NOMO-1 (cell line): Measurements from ENCODE around the gene WDFY1.

Source experiments
- DNase-seq, 2 experiments: peaks; one replicate each; lab custom pipeline; 2025; ENCODE audit not compliant: unreplicated experiment in 2 of 2; lab: John Stamatoyannopoulos, UW

Gene WDFY1

DNA sequence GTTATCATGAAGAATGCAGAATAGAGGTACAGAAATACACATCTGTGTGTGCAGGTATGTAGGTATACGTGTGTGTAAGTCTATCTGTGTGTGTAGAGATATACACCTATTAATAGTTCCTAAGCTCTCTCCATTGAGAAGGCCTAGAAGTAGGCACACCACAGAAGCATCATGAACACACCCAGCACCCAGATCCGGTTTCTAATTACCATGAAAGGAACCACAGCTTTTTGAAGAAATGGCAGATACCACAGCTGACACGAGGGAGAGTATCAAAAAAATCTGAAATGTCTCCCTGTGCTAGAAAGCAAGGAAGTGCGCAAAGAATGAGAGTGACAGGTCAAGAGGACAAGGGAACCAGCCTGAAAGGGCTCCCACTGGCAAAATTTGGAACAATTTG lies 80.0 kb downstream of the WDFY1 start:
- no peak for DNase-seq

DNA sequence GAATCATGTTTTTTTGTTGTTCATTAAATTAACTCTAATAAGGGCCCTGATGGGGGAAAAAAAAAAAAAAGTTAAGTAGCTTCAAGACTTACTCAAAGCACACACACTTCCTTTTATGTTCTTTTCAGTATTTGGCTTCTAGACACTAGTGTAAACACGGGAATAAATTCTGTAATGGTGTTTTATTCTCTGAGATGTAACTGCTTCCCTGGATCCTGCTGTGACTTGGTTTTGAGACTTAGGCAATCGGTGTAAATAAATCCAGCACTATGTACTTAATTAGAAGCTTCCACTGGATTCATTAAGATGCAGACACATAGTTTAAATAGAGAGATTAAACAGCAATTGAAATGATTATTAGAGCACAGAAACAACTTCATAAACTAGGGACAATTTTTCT lies 81.6 kb downstream of the WDFY1 start:
- no peak for DNase-seq

DNA sequence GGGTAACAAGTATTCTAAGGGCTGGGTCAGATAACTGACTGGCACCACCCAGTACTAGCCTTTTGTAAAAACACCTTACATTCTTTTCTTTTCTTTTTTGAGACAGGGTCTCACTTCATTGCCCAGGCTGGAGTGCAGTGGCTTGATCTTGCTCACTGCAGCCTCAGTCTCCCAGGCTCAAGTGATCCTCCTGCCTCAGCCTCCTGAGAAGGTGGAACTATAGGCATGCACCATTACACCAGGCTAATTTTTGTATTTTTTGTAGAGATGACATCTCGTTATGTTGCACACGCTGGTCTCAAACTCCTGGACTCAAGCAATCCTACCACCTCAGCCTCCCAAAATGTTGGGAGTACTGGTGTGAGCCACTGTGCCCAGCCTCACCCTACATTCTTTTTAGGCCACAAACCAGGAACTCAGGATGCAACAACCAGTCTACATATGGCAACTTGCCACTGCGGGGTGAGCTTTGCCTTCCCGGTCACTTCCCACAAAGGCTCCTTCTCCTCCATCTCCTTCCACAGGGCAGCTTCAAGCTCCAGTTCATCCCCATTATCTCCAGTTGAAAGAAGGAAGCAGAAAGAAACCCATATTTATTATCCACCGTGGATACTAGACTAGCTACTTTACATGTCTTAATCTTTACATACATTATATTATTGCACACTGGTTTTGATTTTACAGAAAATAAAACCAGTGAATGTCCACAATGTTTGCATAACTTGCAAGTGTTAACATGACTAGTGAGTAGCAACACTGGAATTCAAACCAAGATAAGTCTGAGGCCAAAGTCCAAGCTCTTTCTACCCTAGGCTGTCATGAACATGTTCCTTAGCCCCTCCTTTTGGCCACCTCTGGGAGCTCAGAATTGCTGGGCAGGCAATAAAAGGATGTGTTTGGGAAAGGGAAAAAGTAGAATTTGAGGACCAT lies 84.1 kb downstream of the WDFY1 start:
- peak in 1 of 2 experiments; percentile 18 for DNase-seq

DNA sequence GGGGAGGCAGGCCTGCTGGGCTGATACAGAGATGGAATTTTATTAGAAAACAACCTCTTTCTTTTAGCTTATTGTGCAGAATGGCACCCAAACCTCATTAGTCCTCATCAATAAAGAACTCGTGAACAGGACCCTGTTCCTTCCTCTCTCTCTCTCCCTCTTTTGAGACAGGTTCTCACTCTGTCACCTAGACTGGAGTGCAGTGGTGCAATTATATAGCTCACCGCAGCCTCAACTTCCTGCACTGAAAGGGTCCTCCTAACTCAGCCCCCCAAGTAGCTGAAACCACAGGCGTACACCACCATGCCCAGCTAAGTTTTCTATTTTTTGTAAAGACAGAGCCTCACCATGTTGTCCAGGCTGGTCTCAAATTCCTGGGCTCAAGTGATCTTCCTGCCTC lies 86.1 kb downstream of the WDFY1 start:
- DNase-seq = no peak

DNA sequence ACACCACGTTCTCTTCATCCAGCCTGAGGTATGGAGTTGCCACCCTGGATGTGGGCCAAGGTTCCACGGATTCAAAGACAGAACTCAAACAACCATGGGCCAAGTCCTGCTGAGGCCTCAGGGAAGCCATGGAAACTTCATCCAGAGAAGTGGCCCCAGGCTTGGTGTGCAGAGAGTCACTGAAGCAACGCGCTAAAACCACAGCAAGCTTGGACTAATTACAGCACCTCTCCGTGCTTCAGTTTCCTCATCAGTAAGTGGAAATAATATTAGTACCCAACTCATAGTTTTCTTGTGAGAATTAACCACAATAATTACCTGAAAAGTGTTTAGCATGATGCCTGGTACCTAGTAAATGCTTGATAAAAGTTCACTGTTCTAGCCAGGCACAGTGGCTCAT lies 88.6 kb downstream of the WDFY1 start:
- peak; percentile 9 to 51 for DNase-seq

DNA sequence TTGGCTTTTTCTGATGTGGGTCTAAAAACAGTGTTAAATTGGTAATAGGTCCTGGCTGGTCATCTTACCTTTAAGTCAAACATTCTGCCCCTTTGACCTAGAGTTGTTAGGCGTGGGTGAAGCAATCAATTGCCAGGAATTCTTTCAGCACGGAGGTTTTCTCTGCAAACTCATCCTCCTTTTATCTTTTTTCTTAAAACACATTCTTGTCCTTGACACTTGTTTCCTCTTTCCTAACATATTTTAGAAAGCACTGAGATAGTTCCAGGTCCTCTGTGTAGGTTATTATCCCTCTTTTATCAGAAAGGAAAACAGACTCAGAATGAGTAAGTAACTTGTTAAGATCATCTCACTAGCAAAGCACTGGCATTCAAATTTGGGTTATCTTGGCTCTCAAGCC lies 89.1 kb downstream of the WDFY1 start:
- DNase-seq = no peak

DNA sequence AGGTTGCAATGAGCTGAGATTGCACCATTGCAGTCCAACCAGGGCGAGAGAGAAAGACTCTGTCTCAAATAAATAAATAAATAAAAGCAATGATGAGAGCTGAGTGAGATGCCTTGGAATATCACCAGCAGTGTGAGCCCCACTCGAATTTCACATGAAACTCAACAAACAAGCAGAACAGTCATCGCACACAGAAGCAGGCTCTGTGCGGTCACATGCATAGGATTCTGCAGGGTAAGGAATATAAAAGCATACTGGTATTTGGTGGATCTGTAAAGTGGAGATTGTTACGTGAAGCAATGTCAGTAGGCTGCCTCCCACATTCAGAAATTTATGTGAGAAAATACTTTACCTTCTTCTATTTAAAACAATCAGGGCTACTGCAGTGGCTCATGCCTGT lies 89.7 kb downstream of the WDFY1 start:
- no peak for DNase-seq

DNA sequence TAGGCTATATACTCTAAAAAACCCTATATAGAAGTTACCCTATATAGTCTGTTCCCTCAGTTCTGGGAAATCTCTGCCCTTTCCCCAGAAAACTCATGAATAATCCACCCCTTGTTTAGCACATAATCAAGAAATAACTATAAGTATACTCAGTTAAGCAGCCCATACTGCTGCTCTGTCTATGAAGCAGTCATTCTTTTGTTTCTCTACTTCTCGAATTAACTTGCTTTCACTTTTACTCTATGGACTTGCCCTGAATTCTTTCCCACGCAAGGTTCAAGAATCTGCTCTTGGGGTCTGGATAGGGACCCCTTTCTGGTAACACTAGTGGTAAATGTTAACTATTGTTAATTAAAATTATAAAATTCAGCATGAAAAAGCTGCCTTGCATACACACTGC lies 90.4 kb downstream of the WDFY1 start:
- no peak for DNase-seq

DNA sequence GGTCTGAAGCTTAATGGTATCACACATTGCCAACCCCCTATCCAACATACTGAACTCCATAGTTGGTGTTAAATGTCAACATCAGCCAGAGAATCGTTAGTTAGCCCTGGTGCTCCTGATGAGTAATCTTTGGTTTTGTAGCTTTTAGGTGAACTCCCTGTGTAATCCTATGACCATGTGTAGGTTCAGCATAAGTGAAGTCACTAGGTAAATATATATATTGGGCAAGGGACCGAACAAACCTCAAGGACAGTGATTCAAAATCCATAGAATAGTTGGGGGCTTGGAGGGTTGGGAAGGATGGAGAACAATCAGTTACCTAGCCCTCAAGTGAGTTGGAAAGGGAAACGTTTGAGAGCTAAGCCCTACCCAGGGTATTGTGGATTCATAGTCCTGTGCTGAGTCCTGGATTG lies 91.7 kb downstream of the WDFY1 start:
- no peak for DNase-seq

DNA sequence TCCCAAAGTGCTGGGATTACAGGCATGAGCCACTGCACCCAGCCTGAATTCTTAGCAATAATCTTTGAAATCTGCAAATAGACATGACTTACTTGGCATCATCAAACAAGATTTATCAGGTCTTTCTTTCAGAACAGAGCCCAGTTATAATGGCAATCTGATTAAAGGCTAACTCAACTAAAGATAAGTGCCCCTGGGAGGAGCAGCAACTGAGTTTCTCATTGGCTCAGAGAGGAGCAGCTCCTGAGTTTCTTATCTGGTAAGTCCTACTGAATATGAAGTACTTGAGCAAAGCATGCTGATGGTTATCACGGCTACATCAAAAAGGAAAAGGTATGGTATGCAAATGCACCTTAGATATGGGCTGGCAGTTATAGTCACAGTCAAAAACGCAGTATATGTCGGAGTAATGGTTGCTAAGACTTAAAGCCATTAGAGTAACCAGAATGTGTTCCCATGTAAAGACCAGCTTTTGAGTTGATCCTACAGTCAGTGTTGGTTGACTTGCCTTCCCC lies 92.8 kb downstream of the WDFY1 start:
- DNase-seq = no peak

DNA sequence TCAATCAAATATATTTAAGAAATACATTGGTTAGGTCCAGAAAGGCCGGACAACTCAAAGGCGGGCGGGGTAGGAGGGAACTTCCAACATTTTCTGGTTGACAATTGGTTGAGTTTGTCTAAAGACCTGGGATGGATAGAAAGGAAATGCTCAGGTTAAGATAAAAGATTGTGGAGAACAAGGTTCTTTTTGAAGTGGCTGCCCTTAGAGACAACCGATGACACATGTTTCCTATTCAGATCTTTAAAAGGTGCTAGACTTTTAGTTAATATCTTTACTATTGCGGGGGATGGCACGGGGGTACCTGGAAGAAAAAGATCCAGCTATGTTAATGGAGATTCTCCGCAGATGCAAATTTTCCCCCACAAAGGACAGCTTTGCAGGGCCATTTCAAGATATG lies 97.7 kb downstream of the WDFY1 start:
- no peak for DNase-seq

DNA sequence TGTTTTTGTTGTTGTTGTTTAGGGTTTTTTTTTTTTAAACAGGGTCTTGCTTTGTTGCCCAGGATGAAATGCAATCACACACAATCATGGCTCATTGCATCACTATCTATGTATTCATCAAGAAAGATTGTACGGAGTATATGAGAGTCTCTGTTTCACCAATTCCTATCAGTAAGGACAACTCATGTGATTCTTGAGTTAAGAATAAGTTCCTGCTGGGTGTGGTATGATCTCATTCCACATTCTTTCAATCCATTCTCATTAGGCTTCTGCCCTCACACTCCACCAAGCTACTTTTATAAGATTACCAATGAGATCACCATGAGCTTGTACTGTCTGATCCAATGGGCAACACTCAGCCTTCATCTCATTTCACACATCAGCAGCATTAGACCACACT lies 98.6 kb downstream of the WDFY1 start:
- no peak for DNase-seq

DNA sequence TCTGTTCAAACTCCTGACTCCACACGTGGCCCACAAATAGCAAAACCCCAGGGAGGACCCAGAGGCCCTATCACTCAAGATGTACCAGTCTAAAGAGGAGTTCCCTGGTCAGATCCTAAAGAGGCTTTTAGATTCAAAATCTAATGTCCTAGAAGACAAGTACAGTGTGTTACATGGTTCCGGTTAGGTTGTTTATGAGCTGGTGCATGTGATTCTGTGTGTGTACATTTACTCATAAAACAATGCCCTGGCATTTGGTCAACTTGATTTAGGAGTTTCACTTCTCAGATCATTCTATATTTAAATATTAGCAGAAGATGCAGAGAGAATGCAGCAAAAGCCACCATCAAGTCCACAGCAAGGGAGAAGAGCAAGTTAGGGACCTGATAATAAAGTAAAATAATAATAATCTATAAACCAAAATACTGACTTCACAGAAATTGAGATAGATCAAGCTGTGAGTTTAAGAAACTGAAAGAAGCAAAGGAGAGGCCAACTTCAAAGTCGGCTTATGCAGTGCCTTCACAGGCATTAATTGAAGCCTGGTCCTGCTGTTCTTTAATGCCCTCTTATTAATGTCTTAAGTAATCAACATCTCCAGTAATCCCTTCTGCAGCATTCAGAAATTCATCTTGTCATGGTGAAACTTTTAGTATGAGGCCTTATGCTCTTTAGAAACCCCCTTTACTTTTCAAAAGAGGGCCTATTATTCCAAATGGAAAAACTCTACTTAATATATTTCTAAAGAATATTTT lies 103.5 kb downstream of the WDFY1 start:
- peak; percentile 14 to 82 for DNase-seq

DNA sequence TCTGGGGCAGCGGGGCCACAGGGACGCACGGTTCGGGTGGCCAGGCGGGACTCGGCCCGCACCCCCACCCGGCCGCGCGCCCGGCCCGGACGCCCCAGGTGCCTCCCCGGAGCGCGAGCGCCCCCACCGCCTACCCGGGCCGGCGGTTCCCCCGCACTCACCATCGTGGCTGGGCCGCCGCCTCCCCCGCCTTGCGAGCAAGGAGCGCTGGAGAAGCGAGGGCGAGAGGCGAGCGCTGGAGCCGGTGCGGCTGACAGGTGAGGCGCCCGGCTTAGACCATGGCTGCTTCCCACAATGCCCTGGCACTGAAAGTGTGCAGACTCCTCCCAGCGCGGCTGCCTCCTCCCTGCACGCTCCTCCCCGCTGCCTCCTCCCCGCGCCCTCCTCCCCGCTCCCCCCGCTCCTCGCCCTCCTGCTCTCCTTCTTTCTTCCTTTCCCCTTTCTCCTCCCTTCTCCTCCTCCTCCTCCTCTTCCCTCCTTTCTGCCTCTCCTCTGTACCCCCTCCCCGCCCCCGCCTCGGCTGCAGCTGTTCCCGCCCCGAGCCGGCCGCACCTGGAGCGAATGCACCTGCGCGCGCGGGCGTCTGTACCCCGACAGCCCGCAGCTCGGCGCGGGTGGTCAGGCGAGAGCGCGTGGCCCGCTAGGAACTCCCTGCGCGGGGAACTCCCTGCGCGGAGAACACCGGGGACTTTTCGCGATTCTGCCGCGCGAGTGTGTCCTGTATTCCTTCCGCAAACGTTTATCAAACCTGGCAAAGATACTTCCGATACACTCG lies 107.7 kb downstream of the WDFY1 start, which contains the start of gene AP1S3:
AP1S3 (minus strand) TSS at position 296 of the 775 bp plus-strand sequence; CDS start at position 164, 132 bp downstream.
- peak; percentile 66 to 71 for DNase-seq

DNA sequence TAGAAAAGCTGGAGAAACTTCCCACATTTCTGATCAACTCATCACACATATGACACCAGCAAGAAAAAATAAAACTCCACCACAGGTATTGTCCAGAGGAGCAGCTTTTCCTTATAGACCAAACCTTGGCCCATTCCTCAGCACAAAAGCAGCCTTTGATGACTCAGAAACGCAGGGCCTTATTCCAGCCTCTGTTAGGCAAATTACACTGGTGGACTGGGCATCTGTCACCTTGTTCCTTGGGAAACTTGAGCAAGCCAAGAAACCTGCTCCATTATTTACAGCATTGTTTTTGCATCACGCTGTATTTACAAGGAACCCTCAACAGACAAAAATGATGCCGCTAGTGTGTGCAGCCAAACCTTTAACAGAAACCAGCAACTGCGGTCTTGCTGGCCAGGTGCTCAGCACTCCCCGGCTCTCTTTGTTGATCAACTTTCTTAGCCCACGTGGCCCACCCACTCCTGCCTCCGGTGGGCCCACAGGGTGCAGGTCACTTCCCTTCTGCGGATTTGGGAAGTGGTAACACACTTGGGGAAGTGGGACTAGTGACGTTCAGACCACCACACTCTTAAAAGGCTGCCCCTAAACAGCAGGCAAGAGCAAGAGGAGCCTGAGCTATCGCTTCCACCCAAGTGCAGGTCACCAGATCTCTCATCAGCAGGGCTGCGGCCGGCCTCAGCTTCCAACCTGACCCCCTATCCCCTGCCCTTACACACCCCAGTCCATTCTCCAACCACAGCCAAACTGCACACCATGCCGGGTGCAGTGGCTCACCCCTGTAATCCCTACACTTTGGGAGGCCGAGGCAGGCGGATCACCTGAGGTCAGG lies 109.2 kb downstream of the WDFY1 start:
- DNase-seq = peak; percentile 75 to 92

DNA sequence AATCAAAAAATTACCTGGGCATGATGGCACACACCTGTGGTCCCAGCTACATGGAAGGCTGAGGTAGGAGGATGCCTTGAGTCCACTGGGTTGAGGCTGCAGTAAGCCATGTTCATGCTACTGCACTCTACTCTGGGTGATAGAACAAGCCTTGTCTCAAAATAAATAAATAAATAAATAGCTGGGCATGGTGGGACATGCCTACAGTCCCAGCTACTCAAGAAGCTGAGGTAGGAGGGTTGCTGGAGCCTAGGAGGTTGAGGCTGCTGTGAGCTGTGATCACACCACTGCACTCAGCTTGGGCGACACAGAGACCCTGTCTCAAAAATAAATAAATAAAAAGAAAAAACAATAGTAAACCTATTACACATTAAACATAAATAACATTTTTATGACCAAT lies 110.7 kb downstream of the WDFY1 start:
- no peak for DNase-seq

DNA sequence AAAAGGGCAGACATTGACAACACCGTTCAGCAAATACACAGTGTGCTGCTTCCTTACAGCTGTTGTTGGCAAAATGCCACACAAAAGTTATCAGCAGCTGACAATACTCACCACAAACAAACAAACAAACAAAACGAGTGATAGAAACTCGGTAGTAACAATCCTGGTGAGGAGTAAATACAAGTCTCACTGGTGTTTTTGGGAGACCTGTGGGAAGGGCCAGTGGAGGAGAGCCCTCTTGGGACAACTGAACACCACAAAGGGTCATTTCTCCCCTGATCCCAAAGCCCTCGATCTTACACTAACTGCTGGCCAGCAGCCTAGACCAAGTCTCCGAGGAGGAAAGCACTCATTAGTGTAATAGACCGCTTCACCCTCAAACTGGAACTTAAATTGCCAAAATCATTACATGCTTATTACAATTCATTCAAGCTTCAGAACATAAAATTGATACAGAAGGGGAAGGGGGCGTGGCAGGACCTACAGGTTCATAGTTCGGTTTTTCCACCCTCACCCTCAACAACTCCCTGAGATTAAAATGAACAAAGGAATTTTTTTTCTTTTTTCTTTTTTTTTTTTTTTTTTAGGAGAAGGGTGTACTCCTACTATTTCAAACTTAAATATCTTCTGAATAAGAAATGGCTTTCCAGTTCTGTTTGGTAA lies 112.8 kb downstream of the WDFY1 start:
- DNase-seq = no peak

DNA sequence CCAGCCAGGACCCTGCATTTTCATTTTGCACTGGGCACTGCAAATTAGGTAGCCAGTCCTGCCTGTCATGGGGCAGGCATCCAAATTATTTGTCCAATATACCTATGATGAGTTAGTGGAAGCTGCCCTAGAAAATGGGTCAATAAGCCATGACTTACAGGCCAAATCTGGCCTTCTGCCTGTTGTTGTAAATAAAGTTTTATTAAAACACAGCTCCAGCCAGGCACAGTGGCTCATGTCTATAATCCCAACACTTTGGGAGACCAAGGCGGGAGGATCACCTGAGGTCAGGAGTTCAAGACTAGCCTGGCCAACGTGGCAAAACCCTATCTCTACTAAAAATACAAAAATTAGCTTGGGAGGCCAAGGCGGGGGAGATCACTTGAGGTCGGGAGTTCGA lies 116.0 kb downstream of the WDFY1 start:
- no peak for DNase-seq

DNA sequence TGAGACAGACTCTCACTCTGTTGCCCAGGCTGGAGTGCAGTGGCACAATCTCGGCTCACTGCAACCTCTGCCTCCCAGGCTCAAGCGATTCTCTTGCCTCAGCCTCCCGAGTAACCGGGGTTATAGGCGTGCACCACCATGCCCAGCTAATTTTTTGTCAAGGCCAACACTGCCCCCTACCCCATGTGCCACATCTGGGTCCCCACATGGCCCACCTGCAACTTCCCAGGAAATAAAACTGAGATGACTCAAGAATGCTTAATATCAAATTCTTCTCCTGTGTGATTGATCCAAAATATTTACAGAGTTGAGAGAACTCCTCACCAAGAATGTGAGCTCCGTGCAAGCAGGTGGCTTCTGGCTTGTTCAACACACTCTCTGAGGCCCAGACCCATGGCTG lies 116.8 kb downstream of the WDFY1 start:
- no peak for DNase-seq
